Duodenal mucosa (tissue), 2 donors: ENCODE data around the gene AFAP1.

Experiments used
- H3K27ac ChIP-seq: one replicate; pipeline ENCODE4 v1.7.0; 2013; ENCODE audit warnings: low read depth, low read length
- H3K27me3 ChIP-seq, 2 donors: one replicate each; pipeline ENCODE4 v1.7.0; 2013; ENCODE audit warnings: low read length in 2 of 2, control low read depth in 1 of 2; ENCODE audit not compliant: insufficient read depth in 2 of 2, control insufficient read depth in 1 of 2
- H3K36me3 ChIP-seq, 2 donors: one replicate each; pipeline ENCODE4 v1.7.0; 2013; ENCODE audit warnings: low read length in 2 of 2, control low read depth in 1 of 2; ENCODE audit not compliant: insufficient read depth in 2 of 2, control insufficient read depth in 1 of 2
- H3K4me1 ChIP-seq, 2 donors: one replicate each; pipeline ENCODE4 v1.7.0; 2013; ENCODE audit warnings: low read length in 2 of 2, control low read depth in 1 of 2; ENCODE audit not compliant: insufficient read depth in 2 of 2, control insufficient read depth in 1 of 2
- H3K4me3 ChIP-seq, 2 donors: one replicate each; pipeline ENCODE4 v1.7.0; 2013; ENCODE audit warnings: low read length in 2 of 2, low read depth in 1 of 2
- H3K9ac ChIP-seq, 2 donors: one replicate each; pipeline ENCODE4 v1.7.0; 2013; ENCODE audit warnings: low read length in 2 of 2, low read depth in 1 of 2
- H3K9me3 ChIP-seq, 2 donors: one replicate each; pipeline ENCODE4 v1.7.0; 2013; ENCODE audit warnings: low read length in 2 of 2, control low read depth in 1 of 2; ENCODE audit not compliant: control insufficient read depth in 1 of 2

The AFAP1 gene

GRCh38 chr4:7807351-7807921, 132.2 kb downstream of the AFAP1 start:
- Histone ChIP-seq H3K4me1 (peaks cover 13 to 24% of the 10 kb centered on the region in 2 donors), H3K9ac (no peak overlapping the region), H3K9me3 (no peaks in the 10 kb centered on the region), H3K27ac (peak overlapping the region; percentile 59), H3K4me3 (no peak overlapping the region), H3K36me3 (peaks cover 0 to 14% of the 10 kb centered on the region in 2 donors), H3K27me3 (no peaks in the 10 kb centered on the region)

GRCh38 chr4:7806338-7807090, 133.1 kb downstream of the AFAP1 start:
- H3K4me3 ChIP-seq, result no peak overlapping the region
- no peak overlapping the region for H3K9ac ChIP-seq
- no peaks in the 10 kb centered on the region for H3K27me3 ChIP-seq
- peak overlapping the region; percentile 59 for H3K27ac ChIP-seq
- H3K9me3 ChIP-seq, result no peaks in the 10 kb centered on the region
- peaks cover 0 to 14% of the 10 kb centered on the region in 2 donors for H3K36me3 ChIP-seq
- peaks cover 13 to 24% of the 10 kb centered on the region in 2 donors for H3K4me1 ChIP-seq

- Histone ChIP-seq H3K9me3 (no peaks in the 10 kb centered on the region), H3K4me1 (peaks cover 13 to 24% of the 10 kb centered on the region in 2 donors), H3K27me3 (no peaks in the 10 kb centered on the region), H3K9ac (no peak overlapping the region), H3K27ac (no peak overlapping the region), H3K4me3 (no peak overlapping the region), H3K36me3 (peaks cover 0 to 15% of the 10 kb centered on the region in 2 donors)
Measured at GRCh38 chr4:7805533-7806337, 133.9 kb downstream of the AFAP1 start.

- Histone ChIP-seq H3K9me3 (no peaks in the 10 kb centered on the region), H3K4me1 (peaks cover 13 to 24% of the 10 kb centered on the region in 2 donors), H3K4me3 (no peak overlapping the region), H3K27me3 (no peaks in the 10 kb centered on the region), H3K36me3 (peaks cover 8 to 24% of the 10 kb centered on the region in 2 donors), H3K9ac (no peak overlapping the region), H3K27ac (no peak overlapping the region)
Measured at GRCh38 chr4:7804756-7805385, 134.8 kb downstream of the AFAP1 start.

- Histone ChIP-seq H3K9me3 (no peaks in the 10 kb centered on the region), H3K27me3 (no peaks in the 10 kb centered on the region), H3K36me3 (peaks cover 14 to 23% of the 10 kb centered on the region in 2 donors), H3K4me1 (peaks cover 13 to 24% of the 10 kb centered on the region in 2 donors), H3K9ac (no peak overlapping the region), H3K27ac (no peak overlapping the region), H3K4me3 (no peak overlapping the region)
Measured at GRCh38 chr4:7803992-7804755, 135.5 kb downstream of the AFAP1 start.

- Histone ChIP-seq H3K4me1 (peaks cover 13 to 20% of the 10 kb centered on the region in 2 donors), H3K27ac (no peak overlapping the region)
Measured at GRCh38 chr4:7803371-7803770, 136.3 kb downstream of the AFAP1 start.

GRCh38 chr4:7802093-7802726, 137.5 kb downstream of the AFAP1 start:
- Histone ChIP-seq H3K27me3 (no peaks in the 10 kb centered on the region), H3K9ac (no peak overlapping the region), H3K4me3 (no peak overlapping the region), H3K36me3 (peaks cover 14 to 28% of the 10 kb centered on the region in 2 donors), H3K4me1 (peaks cover 6 to 14% of the 10 kb centered on the region in 2 donors), H3K9me3 (no peaks in the 10 kb centered on the region), H3K27ac (no peak overlapping the region)

More at GRCh38 chr4:7803371-7803770, 136.3 kb downstream of the AFAP1 start:
- Histone ChIP-seq H3K9ac (no peak overlapping the region), H3K4me3 (no peak overlapping the region), H3K36me3 (peaks cover 14 to 25% of the 10 kb centered on the region in 2 donors), H3K9me3 (no peaks in the 10 kb centered on the region), H3K27me3 (no peaks in the 10 kb centered on the region)

GRCh38 chr4:7801641-7802040, 138.0 kb downstream of the AFAP1 start:
- H3K27ac ChIP-seq, result no peak overlapping the region
- H3K9ac ChIP-seq, result no peak overlapping the region
- H3K4me3 ChIP-seq, result no peak overlapping the region
- no peaks in the 10 kb centered on the region for H3K9me3 ChIP-seq
- H3K4me1 ChIP-seq, result peaks cover 4 to 8% of the 10 kb centered on the region in 2 donors
- H3K27me3 ChIP-seq, result no peaks in the 10 kb centered on the region
- H3K36me3 ChIP-seq, result peaks cover 14 to 29% of the 10 kb centered on the region in 2 donors

GRCh38 chr4:7801001-7801400, 138.7 kb downstream of the AFAP1 start:
- H3K9me3 ChIP-seq, result no peaks in the 10 kb centered on the region
- H3K36me3 ChIP-seq, result peaks cover 14 to 29% of the 10 kb centered on the region in 2 donors
- H3K9ac ChIP-seq, result no peak overlapping the region
- peaks cover 4% of the 10 kb centered on the region in 2 donors for H3K4me1 ChIP-seq
- no peak overlapping the region for H3K27ac ChIP-seq
- H3K4me3 ChIP-seq, result no peak overlapping the region
- H3K27me3 ChIP-seq, result no peaks in the 10 kb centered on the region
